NCI-H2196 (cell line): ENCODE measurements around the gene CEACAM16.
"Not testable (repeated sequence)": the region's sequence is repeated elsewhere in the genome, so short reads cannot be mapped to it uniquely, and the experiment has no call there.

ENCODE experiments used
- DNase-seq: peaks from one replicate; lab custom pipeline; 2025; ENCODE audit not compliant: unreplicated experiment; lab: John Stamatoyannopoulos, UW

The CEACAM16 gene

GRCh38 chr19:44702551-44703176 is 3.7 kb downstream of the CEACAM16 start:
- DNase-seq: no peak

DNA sequence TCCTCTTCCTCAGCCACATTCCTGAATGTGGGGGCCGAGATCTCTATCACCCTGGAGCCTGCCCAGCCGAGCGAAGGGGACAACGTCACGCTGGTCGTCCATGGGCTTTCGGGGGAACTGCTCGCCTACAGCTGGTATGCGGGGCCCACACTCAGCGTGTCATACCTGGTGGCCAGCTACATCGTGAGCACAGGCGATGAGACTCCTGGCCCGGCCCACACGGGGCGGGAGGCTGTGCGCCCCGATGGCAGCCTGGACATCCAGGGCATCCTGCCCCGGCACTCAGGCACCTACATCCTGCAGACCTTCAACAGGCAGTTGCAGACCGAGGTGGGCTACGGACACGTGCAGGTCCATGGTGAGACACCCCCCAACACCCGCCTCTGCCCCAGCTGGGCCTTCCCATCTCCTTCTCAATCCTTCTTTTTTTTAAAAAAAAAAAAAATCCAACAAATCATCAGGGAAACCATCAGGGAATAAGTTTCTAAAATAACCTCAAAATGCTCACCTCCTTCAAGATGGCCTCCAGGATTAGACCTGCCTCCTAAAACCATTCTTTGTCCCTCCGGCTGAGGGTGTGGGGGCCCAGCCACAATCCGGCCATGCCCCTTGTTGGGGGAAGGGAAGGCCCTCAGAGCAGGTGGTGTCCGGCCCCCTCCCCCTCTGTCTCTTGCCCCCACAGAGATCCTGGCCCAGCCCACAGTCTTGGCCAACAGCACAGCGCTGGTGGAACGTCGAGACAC is 4.6 kb downstream of the CEACAM16 start:
- no peak for DNase-seq

- no peak for DNase-seq
Measured at GRCh38 chr19:44704982-44705381, 6.0 kb downstream of the CEACAM16 start.

DNA sequence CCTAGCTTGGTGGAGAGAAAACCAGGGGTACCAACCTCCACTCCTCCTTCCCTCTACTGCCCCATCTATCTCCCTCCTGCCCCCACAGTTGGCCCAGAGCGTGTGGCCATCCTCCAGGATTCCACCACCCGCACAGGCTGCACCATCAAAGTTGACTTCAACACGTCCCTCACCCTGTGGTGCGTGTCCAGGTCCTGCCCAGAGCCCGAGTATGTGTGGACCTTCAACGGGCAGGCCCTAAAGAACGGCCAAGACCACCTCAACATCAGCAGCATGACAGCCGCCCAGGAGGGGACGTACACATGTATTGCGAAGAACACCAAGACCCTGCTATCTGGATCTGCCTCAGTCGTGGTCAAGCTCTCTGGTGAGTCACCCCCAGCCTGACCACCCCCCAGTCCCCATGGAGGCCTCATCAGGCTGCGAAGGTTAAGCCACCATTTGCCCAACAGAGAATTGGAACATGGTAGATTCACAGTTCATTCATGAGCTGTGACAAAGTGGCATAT is 6.6 kb downstream of the CEACAM16 start:
- DNase-seq: no peak

DNA sequence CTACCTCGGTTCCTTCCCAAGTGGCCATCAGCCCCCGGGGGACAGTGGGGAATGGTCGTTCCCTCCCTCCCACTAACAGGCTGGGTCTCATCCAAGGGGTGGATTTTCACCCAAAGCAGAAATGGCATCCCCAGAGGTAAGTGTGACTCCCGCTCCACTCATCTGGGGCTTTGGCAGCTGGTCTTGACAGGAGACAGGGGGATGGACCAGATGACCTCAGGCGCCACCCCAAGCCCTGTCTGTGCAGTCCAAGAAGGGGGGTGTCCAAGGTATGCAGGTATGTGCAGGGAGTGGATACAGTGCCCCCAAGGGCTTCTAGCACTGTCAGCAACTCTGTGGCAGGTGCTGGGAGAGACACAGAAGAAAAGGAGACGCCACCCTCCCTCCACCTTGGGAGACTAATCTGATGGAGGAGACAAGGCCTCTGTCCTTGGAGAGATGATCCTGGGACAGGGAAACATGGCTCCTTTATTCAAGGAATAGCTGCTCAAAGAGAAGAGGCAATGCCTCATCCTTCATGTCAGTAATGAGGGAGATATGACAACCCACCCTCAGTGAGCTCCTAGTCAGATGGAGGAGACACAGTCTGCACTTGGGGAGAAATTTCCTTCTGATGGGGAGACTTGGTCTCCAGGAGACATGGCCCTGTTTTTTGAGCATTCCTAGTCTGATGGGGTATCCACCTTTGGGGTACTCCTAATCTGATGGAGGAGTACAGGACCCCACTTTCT is 7.7 kb downstream of the CEACAM16 start:
- no peak for DNase-seq

DNA sequence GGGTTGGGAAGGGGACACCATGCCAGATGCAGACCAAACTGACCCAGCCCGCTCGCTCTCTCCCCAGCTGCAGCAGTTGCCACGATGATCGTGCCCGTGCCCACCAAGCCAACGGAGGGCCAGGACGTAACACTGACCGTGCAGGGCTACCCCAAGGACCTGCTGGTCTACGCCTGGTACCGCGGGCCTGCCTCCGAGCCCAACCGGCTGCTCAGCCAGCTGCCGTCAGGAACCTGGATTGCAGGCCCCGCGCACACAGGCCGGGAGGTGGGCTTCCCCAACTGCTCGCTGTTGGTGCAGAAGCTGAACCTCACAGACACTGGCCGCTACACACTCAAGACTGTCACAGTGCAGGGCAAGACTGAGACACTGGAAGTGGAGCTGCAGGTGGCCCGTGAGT is 8.8 kb downstream of the CEACAM16 start:
- no peak for DNase-seq

DNA sequence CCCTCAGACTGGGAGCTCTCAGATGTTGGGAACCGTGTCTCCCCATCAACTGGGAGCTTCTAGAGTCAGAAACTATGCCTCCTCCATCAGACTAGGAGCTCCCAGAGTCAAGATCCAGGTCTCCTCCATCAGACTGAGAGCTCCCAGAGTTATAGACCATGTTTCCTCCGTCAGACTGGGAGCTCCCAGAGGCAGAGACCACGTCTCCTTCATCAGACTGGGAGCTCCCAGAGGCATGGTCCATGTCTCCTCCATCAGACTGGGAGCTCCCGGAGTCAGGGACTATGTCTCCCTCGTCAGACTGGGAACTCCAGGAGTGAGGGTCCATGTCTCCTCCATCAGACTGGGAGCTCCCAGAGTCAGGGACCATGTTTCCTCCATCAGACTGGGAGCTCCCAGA is 10.0 kb downstream of the CEACAM16 start:
- no peak for DNase-seq

- not testable (repeated sequence) for DNase-seq
Measured at GRCh38 chr19:44709434-44710266, 10.7 kb downstream of the CEACAM16 start.

- no peak for DNase-seq
Measured at GRCh38 chr19:44710483-44710882, 11.5 kb downstream of the CEACAM16 start.

GRCh38 chr19:44712864-44713515 is 14.0 kb downstream of the CEACAM16 start:
- no peak for DNase-seq

DNA sequence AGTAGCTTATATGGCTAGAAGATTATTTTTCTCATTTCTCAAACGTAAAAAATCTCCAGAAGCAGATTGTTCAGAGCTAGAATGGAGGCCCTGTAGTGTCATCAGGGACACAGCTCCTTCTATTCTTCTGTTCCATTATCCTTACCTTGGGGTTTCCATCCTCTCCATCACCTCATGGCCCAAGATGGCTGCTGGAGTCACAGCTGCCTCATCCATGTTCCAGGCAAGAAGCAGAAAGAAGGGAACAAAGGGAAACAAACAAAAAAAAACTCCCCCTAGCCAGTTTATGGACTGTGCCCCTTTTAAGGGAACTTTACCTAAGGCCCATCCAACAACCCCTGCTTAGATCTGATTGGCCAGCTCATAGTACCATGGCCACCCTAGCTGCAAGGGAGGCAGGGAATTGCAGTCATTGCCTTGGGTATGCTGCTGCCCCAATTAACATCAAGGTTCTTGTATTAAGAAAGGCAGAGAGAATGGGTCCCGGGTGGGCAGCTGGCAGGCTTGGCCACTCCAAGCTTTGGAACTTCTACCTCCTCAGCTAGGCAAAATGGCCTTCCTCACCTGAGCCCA is 15.7 kb downstream of the CEACAM16 start:
- DNase-seq: no peak

- DNase-seq: no peak
Measured at GRCh38 chr19:44717603-44718002, 18.7 kb downstream of the CEACAM16 start.

- DNase-seq: no peak
Measured at GRCh38 chr19:44718441-44719261, 19.7 kb downstream of the CEACAM16 start.

- DNase-seq: no peak
Measured at GRCh38 chr19:44719262-44719701, 20.3 kb downstream of the CEACAM16 start.

DNA sequence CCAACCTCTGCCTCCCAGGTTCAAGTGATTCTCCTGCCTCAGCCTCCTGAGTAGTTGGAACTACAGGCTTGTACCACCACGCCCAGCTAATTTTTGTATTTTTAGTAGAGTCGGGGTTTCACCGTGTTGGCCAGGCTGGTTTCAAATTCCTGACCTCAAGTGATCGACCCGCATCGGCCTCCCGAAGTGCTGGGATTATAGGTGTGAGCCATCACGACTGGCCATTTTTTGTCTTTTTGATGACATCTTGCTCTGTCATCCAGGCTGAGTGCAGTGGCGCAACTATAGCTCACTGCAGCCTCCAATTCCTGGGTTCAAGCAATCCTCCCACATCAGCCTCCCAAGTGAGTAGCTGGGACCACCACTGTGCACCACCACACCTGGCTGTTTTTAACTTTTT is 21.4 kb downstream of the CEACAM16 start:
- DNase-seq: not testable (repeated sequence)

DNA sequence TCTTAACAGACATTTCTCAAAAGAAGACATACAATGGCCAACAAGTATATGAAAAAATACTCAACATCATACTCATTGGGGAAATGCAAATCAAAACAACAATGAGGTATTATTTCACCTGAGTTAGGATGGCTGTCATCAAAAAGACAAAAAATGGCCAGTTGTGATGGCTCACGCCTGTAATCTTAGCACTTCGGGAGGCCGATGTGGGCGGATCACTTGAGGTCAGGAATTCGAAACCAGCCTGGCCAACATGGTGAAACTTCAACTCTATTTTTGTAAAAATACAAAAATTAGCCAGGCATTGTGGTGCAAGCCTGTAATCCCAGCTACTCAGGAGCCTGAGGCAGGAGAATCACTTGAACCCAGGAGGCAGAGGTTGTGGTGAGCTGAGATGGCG is 22.0 kb downstream of the CEACAM16 start:
- no peak for DNase-seq

DNA sequence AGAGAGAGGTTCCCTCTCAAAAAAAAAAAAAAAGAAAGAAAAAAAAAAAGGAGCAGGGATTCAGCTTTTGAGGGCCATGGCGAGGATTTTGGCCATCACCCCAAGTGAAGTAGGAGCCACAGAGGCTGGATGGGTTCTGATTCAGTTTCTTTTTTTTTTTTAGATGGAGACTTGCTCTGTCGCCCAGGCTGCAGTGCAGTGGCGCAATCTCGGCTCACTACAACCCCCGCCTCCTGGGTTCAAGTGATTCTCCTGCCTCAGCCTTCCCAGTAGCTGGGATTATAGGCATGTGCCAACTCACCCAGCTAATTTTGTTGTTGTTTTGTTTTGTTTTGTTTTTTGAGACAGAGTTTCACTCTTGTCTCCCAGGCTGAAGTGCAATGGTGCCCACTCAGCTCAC is 22.4 kb downstream of the CEACAM16 start:
- not testable (repeated sequence) for DNase-seq

DNA sequence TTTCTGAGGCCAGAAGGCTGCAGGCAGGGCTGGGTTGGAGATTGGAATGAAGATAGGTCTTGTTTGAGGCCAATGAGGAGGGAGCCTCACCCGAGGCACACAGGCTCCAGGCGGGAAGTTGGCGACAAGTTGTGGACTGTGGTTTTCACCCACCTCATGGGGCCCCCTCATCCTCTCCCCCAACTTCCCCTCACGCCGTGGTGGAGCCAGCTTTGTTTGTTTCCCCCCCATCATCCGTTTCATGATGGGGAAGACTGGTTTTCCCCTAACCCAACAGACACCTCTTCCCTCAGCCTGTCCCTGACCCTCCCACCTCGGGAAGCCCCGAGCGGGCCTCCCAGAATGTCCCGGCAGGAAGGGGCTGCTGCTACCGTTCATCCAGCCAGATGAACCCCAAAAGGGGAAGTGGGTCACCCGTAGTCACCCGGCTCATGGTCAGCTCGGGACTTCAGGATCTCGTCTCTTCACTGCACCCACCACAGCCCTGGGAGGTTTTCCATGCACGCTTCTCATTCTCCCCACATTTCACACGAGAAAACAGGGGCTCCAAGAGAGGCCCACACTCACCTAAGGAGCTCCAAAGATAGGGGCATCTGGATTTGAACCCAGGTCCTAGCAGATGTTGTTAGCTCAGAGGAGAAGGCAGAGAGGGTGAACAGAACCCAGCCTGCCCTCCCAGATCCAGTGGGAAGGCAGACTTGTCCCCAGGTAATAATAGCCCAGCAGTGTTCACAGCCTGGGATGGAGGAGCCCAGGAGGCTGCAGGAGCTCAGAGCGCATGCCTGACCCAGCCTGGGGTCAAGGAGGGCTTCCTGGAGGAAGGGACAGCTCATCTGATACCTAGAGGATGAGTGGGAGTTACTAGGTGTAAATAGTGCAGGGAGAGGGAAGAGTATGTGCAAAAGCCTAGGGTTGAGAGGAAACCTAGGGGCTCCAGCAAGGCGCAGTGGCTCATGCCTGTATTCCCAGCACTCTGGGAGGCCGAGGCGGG is 23.5 kb downstream of the CEACAM16 start:
- no peak for DNase-seq
